BJ (cell line): Measurements from ENCODE around the gene GRIK3. TPM values are rescaled to one million over a fixed set of nuclear protein-coding genes. Genes with fewer than 3 reads are reported as not detected.

ENCODE experiments used
- CTCF ChIA-PET: fragments of 350-600 bp; formaldehyde crosslinking; extraction: SDS; loops from one replicate; lab custom pipeline; 2021; ENCODE audit warnings: antibody characterized with exemption, inconsistent platforms; lab: Yijun Ruan, JAX
- POLR2A ChIA-PET: fragments of 300-600 bp; sonication (Branson Sonifier 250); formaldehyde crosslinking; extraction: SDS; loops from one replicate; lab custom pipeline; 2021; ENCODE audit warnings: antibody characterized with exemption; lab: Charles Lee
- DNase-seq: peaks from one replicate; pipeline ENCODE4 v3.0.0-alpha.2; 2011; ENCODE audit warnings: low read depth
- H3K27me3 ChIP-seq: 2 replicates; pipeline ENCODE4 v1.6.0; 2011; ENCODE audit warnings: low read length; ENCODE audit not compliant: control insufficient read depth, insufficient read depth
- H3K36me3 ChIP-seq: 2 replicates; pipeline ENCODE4 v1.5.1; 2011; ENCODE audit warnings: low read length; ENCODE audit not compliant: control insufficient read depth, insufficient read depth
- H3K4me3 ChIP-seq: 2 replicates; pipeline ENCODE4 v1.5.1; 2011; ENCODE audit warnings: low read depth, mild to moderate bottlenecking, control low read depth, low read length
- polyA plus RNA-seq: library from polyadenylated mRNA; depleted of rRNA; stranded (reverse); fragments of >200 nt; gene quantifications from 2 replicates; pipeline ENCODE4 v1.2.3, GENCODE V29; 2011
- TF ChIP-seq, protein P1 (sequence below): IDR thresholded peaks from 2 replicates; pipeline ENCODE4 v1.5.1; 2011; ENCODE audit warnings: low read depth, mild to moderate bottlenecking, control low read depth, inconsistent platforms, low read length, moderate library complexity; ENCODE audit not compliant: insufficient read depth

The GRIK3 gene
- polyA plus RNA-seq, 1 experiment: not detected

DNA sequence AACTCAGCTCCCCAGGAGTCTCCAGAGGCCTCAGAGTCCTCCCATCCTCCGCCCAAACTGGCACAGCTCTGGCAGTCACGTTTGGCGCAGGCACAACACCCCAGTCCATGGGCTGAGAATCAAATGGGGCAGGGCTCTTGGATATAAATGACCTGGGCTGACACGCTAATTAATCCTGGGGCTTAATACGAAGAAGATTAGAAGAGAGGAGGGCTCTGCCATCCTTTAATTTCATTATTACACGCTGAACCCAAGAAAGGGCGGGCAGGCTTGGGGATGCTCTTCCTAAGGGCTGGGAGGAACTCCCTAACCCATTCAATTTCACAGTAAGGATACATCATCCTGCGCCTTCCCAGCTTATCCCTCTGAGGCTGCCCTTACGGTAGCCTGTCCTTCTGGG lies 2.4 kb downstream of the GRIK3 start:
- CTCF ChIA-PET: no interaction called here

DNA sequence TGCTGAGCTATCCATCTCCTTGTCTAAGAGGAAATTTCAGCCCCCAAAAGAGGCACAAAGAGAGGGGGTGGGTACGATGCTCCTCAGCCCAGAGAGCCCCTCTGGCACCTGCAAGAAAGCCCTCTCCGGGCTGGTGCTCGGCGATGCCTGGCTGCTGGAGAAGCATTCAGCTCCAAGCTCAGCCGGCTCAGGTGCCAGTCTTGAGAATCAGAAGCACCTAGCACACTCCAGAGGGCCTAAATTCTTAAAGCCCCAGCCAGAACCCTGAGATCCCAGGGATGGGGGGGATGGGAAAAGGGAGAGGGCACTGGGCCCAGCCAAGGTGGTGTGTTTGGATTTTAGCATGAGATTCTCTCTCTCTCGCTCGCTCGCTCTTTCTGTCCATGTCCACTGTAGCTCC lies 2.9 kb downstream of the GRIK3 start:
- DNase-seq: no peak
- Histone ChIP-seq H3K36me3 (no peaks in the 10 kb centered on the region), H3K4me3 (no peak overlapping the region), H3K27me3 (peaks cover 23% of the 10 kb centered on the region)
- ChIA-PET CTCF (no interaction called here), POLR2A (no interaction called here)
- TF ChIP-seq, protein P1, sequence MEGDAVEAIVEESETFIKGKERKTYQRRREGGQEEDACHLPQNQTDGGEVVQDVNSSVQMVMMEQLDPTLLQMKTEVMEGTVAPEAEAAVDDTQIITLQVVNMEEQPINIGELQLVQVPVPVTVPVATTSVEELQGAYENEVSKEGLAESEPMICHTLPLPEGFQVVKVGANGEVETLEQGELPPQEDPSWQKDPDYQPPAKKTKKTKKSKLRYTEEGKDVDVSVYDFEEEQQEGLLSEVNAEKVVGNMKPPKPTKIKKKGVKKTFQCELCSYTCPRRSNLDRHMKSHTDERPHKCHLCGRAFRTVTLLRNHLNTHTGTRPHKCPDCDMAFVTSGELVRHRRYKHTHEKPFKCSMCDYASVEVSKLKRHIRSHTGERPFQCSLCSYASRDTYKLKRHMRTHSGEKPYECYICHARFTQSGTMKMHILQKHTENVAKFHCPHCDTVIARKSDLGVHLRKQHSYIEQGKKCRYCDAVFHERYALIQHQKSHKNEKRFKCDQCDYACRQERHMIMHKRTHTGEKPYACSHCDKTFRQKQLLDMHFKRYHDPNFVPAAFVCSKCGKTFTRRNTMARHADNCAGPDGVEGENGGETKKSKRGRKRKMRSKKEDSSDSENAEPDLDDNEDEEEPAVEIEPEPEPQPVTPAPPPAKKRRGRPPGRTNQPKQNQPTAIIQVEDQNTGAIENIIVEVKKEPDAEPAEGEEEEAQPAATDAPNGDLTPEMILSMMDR: no peak

More for the DNA sequence above, 2.4 kb downstream of the GRIK3 start:
- no peak for DNase-seq
- Histone ChIP-seq H3K27me3 (peaks cover 25% of the 10 kb centered on the region), H3K4me3 (no peak overlapping the region), H3K36me3 (no peaks in the 10 kb centered on the region)
- POLR2A ChIA-PET: no interaction called here
- TF ChIP-seq, protein P1: no peak

DNA sequence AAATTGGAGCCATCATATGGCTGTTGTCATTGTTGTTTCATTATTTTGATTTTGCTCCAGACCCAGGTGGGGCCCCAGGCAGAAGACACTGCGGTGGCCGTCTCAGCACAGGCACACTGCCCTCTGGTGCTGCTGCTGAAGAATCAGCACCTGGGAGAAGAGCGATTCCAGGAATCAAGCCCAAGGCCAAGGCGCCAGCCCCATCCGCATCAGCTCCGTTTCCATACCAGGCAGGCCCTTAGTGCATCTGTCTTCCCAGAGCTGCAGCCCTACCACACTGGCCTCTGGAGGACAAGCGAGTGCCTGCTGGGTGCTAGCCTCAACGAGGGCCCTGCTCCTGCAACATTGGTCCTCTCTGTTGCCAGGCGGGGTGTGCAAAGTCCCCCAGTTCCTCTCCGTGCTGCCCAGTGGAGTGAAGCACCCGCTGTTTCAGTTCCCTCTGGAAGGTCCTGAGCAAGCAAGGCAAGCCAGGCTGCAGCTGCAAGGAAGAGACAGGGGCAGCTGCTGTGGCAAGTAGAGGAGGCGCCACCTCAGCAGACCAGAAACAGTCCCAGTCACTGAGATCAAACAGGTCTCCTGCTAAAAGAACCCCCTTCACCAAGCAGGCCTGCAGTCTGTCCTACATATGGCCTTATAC lies 5.2 kb downstream of the GRIK3 start:
- Histone ChIP-seq H3K27me3 (peaks cover 14% of the 10 kb centered on the region), H3K36me3 (no peaks in the 10 kb centered on the region), H3K4me3 (no peak overlapping the region)
- no peak for DNase-seq
- TF ChIP-seq, protein P1: no peak
- POLR2A ChIA-PET: no interaction called here
- CTCF ChIA-PET: no interaction called here

DNA sequence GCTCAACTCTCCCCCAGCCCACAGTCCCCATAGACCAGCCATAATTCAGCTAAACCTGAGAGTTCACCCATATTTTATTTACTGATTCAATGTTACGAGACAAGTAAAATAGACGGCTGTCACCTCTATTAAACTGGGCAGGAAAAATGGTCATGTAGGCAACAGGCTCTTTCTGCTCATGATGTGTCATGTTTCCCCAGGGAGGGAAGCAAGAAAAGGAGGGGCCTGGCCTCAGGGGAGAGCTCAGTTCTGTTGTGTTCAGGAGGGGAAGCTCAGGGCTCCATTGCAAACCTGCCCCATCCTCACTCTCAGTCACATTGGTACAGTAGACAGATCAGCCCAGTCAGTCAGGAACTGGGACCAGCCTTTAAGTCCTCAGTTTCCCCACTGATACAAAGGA lies 12.8 kb downstream of the GRIK3 start:
- Histone ChIP-seq H3K4me3 (no peak overlapping the region), H3K27me3 (no peaks in the 10 kb centered on the region), H3K36me3 (no peaks in the 10 kb centered on the region)
- no peak for DNase-seq
- POLR2A ChIA-PET: no interaction called here
- TF ChIP-seq, protein P1: no peak
- CTCF ChIA-PET: no interaction called here

DNA sequence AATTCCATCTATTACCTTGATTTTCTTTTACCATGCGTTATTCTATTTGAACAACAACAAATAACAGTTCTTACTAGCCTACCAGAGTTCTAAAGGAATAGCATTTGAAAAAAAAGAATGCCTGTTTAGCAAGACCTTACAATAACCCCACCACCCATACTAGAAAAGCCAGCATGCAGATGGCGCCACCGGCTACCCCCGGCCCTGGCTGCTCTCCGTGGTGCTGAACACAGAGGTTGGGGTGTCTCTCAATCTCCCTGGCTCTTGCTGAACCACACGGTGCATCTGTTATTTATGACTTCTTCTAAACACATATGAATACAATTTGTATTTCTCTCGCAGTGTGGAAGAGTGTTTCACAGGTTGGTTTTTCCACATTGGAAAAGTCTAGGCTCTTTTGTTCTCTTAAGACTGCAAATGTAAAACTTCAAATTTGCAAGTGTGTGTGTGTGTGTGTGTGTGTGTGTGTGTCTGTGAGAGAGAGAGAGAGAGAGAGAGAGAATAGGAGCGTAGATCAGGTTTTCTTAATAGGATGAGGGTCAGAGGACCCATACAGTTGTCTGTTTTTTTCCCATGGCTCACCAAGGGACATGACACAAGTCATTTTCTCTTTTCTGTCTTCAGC lies 13.6 kb downstream of the GRIK3 start:
- Histone ChIP-seq H3K4me3 (no peak overlapping the region), H3K27me3 (no peaks in the 10 kb centered on the region), H3K36me3 (no peaks in the 10 kb centered on the region)
- ChIA-PET CTCF (no interaction called here), POLR2A (no interaction called here)
- DNase-seq: no peak
- TF ChIP-seq, protein P1: no peak
